ENCODE results near the gene CA6.
"Not testable (repeated sequence)": the region's sequence is repeated elsewhere in the genome, so short reads cannot be mapped to it uniquely, and the experiment has no call there.

CA6 gene

DNA sequence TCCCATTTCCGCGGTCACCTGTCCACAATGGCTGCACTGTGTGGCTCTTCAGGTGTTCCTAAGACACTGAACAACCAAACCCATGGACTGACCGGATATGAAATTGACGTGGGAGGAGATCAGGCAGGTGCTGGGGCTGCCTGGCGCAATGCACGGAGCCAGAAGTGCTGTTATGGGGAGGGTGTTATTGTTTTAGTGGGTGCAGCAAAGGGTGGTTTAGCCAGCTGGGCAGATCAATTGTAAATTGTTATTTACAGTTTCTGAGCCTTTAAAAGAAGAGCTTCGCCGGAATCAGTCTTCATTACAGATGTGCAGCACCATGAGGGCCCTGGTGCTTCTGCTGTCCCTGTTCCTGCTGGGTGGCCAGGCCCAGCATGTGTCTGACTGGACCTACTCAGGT is at the start of gene CA6:
Gene CA6 (plus strand): TSS at position 301 of the 400 bp plus-strand sequence. CDS start 19 bp downstream, at position 320.
- no peak for DNase-seq

DNA sequence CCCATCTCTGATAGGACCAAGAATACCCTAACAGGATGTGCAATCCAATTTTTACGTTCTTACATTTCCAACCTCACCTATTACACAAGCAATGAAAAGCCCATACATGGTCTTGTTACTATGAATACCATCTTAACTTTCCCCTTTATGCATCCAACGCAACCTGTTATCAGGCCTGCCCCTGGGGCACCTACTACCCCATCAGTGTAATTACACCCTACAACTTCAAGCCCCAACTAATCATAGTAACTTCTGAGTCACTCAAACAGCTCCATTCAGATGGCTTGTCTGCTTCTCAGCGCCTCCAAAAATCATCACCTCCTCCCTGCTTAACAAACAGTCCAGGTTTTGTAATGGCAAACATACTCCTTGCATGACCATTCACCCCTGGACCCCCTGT is 48.9 kb upstream of the CA6 start:
- not testable (repeated sequence) for DNase-seq

DNA sequence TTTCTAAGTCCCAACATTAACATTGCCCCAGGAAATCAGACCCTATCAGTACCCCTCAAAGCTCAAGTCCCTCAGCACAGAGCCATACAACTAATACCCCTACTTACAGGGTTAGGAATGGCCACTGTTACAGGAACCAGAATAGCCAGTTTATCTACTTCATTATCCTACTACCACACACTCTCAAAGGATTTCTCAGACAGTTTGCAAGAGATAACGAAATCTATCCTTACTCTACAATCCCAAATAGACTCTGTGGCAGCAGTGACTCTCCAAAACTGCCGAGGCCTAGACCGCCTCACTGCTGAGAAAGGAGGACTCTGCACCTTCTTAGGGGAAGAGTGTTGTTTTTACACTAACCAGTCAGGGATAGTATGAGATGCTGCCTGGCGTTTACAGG is 48.2 kb upstream of the CA6 start:
- DNase-seq: not testable (repeated sequence)

DNA sequence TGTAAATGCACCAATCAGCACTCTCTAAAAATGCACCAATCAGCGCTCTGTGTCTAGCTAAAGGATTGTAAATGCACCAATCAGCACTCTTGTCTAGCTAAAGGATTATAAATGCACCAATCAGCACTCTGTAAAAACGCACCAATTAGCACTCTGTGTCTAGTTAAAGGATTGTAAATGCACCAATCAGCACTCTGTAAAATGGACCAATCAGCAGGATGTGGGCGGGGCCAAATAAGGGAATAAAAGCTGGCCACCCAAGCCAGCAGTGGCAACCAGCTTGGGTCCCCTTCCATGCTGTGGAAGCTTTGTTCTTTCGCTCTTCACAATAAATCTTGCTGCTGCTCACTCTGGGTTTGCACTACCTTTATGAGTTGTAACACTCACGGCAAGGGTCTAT is 47.2 kb upstream of the CA6 start:
- not testable (repeated sequence) for DNase-seq

DNA sequence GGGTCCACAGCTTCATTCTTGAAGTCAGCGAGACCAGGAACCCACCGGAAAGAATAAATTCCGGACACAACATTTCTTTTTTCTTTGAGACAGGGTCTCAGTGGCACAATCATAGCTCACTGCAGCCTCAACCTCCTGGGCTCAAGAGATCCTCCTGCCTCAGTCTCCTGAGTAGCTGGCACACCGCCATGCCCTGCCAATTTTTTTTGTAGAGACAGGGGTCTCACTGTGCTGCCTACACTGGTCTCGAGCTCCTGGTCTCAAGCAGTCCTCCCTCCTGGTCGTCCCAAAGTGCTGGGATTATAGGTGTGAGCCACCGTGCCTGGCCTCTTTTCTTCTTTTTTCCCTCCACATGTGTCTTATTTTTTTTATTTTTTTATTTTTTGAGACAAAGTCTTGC is 46.6 kb upstream of the CA6 start:
- no peak for DNase-seq

DNA sequence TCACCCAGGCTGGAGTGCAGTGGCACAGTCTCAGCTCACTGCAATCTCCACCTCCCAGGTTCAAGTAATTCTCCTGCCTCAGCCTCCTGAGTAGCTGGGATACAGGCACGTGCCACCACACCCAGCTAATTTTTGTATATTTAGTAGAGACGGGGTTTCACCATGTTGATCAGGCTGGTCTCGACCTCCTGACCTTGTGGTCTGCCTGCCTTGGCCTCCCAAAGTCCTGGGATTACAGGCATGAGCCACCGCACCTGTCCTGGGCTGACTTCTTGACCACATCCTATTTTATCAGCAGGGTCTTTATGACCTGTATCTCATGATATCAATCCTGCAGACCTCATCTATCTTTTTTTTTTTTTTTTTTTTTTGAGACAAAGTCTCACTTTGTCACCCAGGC is 45.0 kb upstream of the CA6 start:
- not testable (repeated sequence) for DNase-seq

DNA sequence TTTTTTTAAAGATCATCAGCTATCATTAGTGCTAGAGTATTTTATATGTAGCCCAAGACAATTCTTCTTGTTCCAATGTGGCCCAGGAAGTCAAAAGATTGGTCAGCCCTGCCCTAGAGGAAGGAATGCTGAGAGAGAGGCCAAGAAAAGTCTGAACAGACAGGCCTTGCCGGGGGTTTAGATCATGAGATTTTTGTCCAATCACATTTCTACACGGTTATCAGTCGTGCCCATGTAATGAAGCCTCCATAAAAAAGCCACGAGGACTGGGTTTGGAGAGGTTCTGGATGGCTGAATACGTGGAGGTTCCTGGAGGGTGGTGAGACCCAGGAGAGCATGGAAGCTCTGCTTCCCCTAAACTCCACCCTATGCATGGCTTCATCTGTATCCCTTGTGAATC is 42.9 kb upstream of the CA6 start:
- peak; percentile 55 for DNase-seq

DNA sequence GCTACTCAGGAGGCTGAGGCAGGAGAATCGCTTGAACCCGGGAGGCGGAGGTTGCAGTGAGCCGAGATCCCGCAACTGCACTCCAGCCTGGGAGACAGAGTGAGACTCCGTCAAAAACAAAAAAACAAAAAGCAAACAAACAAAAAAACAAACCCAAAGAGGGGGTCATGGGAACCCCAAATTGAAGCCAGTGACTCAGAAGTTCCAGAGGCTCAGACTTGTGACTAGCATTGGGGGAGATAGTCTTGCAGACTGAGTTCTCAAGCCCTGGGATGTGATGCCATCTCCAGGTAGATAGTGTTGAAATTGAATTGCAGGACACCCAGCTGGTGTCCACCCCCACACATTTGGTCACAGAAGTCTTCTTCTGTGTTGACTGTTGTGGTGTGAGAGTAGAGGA is 42.3 kb upstream of the CA6 start:
- no peak for DNase-seq

DNA sequence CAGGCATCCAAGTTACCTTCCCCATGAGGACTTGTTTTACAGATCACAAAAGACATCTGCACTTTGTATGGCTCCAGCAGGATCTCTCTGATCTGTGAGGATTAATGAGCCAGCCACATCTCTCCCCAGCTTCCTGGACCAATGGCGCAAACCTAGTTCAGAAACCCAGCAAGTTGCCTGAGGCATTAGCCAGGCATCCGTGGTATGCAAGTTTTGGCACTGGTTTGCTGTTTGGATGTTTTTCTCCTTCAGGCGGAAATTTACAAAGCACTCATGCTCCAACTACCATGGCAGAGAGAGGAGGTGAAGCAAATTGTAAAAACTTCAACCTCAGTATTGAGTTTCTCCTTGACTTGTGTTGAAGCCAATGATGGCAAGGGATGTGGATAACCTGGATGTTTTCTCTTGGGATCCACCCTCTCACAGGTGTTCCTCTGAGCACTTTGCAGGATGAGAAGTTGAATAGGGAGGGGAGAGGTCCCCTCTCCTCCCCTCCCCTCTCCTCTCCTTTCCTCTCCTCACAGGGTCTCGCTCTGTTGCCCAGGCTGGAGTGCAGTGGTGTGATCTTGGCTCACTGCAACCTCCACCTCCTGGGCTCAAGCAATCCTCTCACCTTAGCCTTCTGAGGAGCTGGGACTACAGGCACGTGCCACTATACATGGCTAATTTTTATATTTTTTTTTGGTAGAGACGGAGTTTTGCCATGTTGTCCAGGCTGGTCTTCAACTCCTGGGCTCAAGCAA is 41.6 kb upstream of the CA6 start:
- peak; percentile 97 for DNase-seq

DNA sequence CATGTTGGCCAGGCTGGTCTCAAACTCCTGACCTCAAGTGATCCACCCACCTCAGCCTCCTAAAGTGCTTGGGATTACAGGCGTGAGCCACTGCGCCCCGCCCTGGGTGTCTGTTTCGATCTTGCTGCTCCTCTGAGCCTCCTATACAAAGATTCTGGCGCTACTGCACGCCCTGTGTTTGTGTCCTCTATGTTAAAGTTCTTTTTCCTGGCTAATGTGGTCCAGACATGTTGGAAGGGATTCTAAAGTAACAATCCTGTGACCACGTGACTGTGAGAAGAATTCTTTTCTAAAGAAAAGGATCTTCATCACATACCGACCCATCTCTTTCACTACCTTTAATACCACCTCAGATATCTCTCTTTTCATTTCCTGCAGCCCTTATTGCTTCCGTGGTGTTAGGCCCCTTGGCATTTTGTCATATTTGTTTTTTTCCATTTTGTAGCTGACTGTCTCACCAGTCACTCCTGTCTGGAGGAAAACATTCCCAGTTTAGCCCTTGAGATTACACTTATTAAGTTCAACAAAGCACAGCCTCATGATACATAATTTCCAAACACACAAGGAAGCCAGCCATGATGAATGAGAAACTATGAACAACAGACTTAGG is 40.0 kb upstream of the CA6 start:
- no peak for DNase-seq

DNA sequence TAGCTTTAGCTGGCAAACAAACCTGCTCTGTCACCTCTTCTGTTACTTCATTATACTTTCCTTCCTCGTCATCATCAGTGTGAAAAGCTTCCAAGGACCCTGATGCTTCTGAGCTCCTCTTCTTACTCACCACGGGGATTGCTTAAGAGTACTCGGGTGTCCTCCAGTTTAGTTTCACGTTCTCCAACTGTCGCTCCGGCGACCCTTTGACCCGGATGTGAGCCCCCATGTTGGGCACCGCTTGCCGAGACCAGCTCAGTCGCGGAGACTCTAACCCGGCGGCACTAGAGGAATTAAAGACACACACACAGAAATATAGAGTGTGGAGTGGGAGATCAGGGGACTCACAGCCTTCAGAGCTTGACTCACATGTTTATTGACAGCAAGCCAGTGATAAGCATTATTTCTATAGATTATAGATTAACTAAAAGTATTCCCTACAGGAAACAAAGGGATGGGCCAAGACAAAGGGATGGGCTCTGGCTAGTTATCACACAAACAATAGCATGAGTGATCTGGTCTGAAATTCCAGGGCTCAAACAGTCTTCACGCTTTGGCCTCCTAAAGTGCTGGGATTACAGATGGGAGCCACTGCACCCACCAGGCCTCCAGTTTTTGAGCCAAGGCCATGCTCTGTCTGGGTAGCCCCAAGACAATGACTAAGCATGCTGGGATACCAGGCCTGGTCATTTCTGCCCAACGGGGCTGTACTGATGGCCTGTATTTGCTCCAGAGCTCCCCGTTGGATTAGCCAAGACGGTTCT is 37.1 kb upstream of the CA6 start:
- no peak for DNase-seq

DNA sequence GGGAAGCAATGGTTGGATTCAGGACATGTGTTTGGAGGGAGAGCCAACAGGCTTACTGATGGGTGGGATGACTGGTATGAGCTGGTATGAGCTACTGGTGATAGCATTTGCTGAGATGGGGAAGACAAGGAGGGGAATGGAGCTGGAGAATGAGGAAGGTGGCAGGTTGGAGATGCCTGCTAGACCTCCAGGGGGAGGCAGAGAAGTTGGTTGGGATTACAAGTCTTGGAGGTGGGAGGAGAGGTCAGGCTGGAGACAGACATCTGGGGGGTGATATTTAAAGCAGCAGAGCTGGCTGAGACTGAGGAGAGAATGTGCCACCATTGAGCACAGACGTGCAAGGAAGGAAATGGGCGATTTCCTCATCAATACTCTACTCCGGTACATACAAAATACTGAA is 35.3 kb upstream of the CA6 start:
- DNase-seq: no peak

DNA sequence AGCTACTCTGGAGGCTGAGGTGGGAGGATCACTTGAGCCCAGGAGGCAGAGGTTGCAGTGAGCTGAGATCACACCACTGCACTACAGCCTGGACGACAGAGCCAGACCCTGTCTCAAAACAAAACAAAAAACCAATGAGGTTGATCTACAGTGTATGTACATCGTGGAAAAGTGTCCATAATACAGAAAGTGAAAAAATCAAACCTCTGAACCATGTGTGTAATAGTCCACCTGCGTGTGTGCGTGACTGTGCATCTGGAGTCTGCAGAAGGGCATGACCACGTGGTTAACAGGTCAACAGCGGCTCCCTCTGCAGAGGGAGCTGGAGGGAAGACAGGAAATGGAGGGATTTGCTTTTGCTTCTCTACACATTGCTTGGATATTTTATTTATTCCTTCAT is 34.8 kb upstream of the CA6 start:
- DNase-seq: no peak

DNA sequence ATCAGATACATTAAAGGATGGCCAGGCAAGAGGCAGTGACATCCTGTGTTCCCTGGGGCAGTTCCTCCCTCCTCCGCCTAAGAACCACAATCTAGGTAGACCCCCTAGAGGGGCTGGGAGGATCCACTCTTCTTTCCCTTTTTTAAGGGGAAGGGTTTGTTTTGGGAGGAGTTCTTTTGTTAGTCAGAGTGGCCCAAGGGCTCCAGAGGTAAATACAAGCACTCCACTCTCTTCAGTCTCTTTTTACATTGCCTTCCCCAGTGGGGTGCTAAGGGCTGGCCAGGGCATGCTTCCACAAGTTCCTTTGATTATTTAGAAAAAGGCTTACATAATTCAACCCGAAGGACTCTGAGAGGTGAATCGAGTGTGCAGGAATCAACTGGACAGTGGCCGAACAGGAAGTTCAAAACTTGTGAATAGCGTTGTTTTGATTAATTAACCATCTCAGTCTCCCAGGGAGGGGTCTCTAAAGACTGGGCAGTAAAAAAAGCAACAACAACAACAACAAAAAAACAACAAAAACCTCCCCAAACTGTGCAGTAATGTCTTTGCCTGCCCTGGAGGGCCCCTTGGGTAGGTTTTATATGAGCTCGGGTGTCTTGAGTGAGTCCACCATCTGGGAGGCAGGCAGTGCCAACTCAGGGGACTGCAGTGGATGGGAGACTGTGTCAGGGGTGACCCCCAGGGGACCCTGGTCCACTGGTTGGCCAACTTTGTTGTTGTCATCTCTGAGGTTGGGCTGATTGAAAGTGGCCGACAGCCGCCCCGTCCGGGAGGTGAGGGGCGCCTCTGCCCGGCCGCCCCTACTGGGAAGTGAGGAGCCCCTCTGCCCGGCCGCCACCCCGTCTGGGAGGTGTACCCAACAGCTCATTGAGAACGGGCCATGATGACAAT is 34.0 kb upstream of the CA6 start:
- peak; percentile 24 for DNase-seq

DNA sequence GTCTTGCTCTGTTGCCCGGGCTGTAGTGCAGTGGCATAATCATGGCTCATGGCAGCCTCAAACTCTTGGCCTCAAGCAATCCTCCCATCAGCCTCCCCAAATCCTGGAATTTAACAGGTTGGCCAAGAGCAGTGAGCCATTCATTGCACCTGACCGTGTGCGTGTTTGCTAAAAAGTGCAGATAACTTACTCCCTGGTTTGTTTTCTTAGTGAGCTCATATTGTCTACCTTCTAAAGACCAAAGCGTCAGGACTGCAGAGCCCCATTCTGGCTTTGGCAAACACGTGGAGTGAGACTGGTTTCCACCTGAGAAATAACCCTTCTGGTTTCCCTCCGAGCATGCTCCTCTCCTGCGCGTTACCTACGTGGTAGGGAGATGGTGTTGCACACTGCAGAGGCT is 32.2 kb upstream of the CA6 start:
- no peak for DNase-seq

DNA sequence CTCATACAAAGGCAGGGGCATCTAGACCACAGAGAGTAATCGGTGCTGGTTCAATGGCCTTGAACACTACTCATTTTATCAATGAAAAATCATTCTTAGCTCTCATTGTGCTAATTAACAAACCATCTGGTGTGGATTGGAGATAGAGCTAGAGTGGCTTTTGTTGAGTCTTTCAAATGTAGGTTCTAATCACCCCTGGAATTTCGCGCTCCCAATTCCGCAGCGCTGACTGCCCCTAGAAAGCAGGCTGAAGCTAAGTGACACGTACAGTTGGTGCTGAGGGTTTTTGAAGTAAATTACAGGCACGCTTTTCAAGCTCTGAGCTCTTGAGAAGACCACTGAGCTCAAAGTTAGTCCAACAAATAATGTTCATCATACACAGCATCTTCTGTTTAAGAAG is 31.2 kb upstream of the CA6 start:
- DNase-seq: no peak

DNA sequence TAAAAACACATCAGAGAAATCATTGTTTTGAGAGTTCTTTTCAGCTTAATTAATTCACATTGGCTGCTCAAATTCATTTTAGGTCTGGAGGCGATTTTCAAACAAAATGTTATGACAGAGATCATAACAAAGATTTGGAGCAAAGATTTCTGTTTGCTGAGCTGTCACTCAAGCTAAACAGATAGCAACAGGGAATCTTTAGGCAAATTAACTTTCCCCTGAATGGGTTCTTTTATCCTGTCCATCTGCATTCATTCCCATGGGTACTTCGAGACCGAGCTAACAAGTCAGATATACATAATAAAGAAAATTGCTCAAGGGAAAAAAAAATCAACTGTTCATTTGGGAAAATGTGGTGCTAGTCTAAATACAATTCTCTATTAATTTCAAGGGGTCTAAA is 30.2 kb upstream of the CA6 start:
- no peak for DNase-seq

DNA sequence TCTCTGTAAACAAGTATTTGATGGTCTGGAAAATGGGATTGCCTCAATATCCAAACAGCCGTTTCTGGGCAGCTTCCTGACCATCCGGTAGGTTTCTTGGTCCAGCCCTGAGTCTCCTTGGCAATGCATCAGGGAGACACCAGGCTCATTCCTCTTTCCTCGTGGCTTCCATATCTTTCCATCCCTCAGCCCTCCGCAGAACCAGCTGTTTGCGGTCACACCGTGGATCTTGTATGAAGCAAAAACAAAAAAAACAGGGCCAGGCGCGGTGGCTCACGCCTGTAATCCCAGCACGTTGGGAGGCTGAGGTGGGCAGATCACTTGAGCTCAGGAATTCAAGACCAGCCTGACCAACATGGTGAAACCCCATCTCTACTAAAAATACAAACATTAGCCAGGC is 28.1 kb upstream of the CA6 start:
- not testable (repeated sequence) for DNase-seq

DNA sequence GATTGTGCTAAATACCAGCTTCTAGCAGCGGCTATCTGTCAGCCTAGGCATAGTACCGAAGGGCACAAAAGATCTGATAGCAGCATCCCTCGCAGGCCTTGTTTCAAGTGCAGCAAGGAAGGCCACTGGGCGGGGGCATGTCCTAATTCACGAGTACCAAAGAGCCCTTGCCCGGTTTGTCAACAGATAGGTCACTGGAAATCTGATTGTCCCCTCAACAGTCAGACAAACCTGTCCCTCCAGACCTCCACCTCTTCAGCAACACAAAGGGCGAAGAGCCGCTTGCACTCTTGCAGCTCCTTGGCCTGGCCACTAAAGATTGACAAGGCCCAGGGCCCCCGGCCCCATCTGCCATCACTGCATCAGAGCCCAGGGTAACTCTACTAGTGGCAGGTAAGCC is 22.7 kb upstream of the CA6 start:
- no peak for DNase-seq

DNA sequence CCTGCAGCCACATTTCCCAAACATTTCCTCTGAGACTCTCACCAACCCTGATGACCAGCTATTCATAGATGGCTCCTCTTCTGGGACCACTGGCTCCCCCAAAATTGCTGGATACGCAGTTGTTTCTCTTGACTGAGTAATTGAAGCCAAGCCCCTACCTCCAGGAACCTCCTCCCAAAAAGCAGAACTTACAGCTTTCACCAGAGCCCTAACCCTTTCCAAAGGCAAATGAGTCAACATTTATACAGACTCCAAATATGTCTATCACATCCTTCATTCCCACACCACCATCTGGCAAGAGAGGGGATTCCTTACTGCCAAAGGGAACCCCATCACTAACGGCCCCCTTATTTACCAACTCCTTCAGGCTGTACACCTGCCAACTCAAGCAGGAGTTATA is 20.3 kb upstream of the CA6 start:
- DNase-seq: peak; percentile 96

DNA sequence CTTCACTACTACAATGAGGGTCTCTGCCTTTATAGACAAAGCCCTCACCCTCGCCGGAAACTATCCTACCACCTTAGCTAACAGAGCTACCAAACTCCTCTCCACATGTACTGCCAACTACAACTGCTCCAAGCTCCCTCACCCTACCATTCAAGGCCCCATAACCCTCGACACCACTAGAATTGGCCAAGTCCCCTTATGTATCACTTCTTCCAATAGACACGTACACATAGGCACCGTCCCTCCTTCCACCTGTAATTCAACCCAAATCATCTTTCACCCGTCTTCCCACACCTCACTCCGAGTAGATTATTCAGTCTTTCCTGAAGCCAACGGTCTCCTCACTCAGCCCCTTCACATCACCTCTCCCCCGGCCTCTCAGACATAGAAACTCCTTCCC is 19.7 kb upstream of the CA6 start:
- DNase-seq: no peak

DNA sequence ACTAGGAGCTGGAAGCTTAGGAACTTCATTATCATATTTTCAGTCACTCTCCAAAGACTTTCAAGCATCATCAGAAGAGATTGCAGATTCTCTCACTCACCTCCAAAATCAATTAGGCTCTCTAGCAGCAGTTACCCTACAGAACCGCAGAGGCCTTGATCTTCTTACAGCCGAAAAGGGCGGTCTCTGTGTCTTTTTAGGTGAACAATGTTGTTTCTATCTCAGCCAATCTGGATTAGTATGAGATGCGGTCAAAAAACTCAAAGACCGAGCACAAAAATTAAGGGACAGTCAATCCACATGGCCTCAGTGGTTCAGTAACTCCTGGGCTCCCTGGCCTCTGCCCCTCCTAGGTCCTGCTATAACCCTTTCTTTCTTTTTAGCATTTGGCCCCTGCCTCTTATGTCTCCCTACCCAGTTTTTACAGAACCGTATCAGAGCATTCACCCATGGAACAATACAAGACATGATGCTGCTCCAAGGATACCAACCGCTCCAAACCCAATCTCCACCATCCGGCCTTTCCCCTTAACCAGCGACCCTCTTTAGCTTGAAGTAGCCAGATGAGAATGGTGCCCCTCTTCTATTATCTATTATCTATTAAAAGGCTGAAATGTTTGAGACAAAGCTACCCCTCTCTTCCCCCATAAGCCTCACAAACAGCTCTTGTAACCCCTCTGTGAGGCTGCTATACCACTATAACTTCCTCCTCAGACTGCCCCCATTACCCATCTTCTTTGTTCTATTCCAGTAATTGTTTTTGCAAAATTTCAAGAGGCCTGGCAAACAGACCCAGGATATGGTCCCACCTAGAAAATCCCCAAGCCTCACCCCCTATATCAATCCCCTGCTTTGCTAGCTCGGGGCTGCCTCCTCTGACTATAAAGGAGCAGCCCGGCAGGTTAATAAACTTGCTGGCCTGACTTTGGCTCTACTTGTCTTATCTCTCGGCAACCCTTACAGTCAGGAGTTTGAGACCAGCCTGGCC is 18.7 kb upstream of the CA6 start:
- peak; percentile 49 for DNase-seq
